GM12878 (cell line): ENCODE results near the gene RBMX.
"Not testable (repeated sequence)": the region's sequence is repeated elsewhere in the genome, so short reads cannot be mapped to it uniquely, and the experiment has no call there.

Source experiments
- BHLHE40 ChIP-seq, 2 experiments: fragments of 450-650 bp in 1 of 2; IDR thresholded peaks; 2 replicates each; pipeline ENCODE4 v1.6.1; 2011 to 2017; ENCODE audit warnings: low read depth in 2 of 2, borderline replicate concordance in 1 of 2, improper control_type of control experiment in 1 of 2, low read length in 1 of 2, mild to moderate bottlenecking in 1 of 2
- CEBPB ChIP-seq, 2 experiments: fragments of 150-350 bp in 1 of 2; IDR thresholded peaks; 2 replicates each; pipeline ENCODE4 v1.6.1; 2012 to 2014; ENCODE audit warnings: low read depth in 2 of 2, low read length in 2 of 2, borderline replicate concordance in 1 of 2, inconsistent platforms in 1 of 2
- CEBPZ ChIP-seq: fragments of 150-350 bp; IDR thresholded peaks from 2 replicates; pipeline ENCODE4 v1.6.1; 2016; ENCODE audit warnings: low read depth, low read length
- CHD1 ChIP-seq: IDR thresholded peaks from 2 replicates; pipeline ENCODE4 v1.6.1; 2012; ENCODE audit warnings: low read depth, low read length, improper control_type of control experiment
- CTCF ChIP-seq, 3 experiments: IDR thresholded peaks in 2 of 3; conservative IDR thresholded peaks in 1 of 3; 2 replicates each; pipeline ENCODE4 v1.5.1; 2011; ENCODE audit warnings: low read depth in 3 of 3, low read length in 3 of 3, mild to moderate bottlenecking in 3 of 3, control low read depth in 2 of 3, moderate library complexity in 2 of 3, inconsistent platforms in 1 of 3, mixed read lengths in 1 of 3; ENCODE audit not compliant: control insufficient read depth in 2 of 3, insufficient read depth in 1 of 3; ENCODE audit errors: extremely low read depth in 1 of 3
- EP300 ChIP-seq, 2 experiments: fragments of 150-350 bp in 1 of 2; IDR thresholded peaks; 2 replicates each; pipeline ENCODE4 v1.6.1; 2011 to 2012; ENCODE audit warnings: low read depth in 2 of 2, low read length in 2 of 2, borderline replicate concordance in 1 of 2, improper control_type of control experiment in 1 of 2, inconsistent platforms in 1 of 2; ENCODE audit not compliant: control insufficient read depth in 1 of 2
- IRF3 ChIP-seq: fragments of 450-650 bp; IDR thresholded peaks from 2 replicates; pipeline ENCODE4 v1.6.1; 2014; ENCODE audit warnings: mild to moderate bottlenecking
- JUND ChIP-seq: IDR thresholded peaks from 2 replicates; pipeline ENCODE4 v1.6.1; 2012; ENCODE audit warnings: low read depth, mild to moderate bottlenecking, low read length, improper control_type of control experiment, moderate library complexity
- NRF1 ChIP-seq: conservative IDR thresholded peaks from 2 replicates; pipeline ENCODE4 v1.6.1; 2011; ENCODE audit warnings: mild to moderate bottlenecking, low read depth, low read length, improper control_type of control experiment
- SPI1 ChIP-seq: IDR thresholded peaks from 2 replicates; pipeline ENCODE4 v1.6.1; 2011; ENCODE audit warnings: low read depth, mild to moderate bottlenecking, low read length, moderate library complexity, borderline replicate concordance; ENCODE audit not compliant: insufficient read depth
- TAF1 ChIP-seq: IDR thresholded peaks from 2 replicates; pipeline ENCODE4 v1.6.1; 2011; ENCODE audit warnings: mild to moderate bottlenecking, low read depth, low read length, borderline replicate concordance
- USF1 ChIP-seq: IDR thresholded peaks from 2 replicates; pipeline ENCODE4 v1.6.1; 2011; ENCODE audit warnings: borderline replicate concordance, low read depth, mild to moderate bottlenecking, moderate library complexity, mixed read lengths, low read length; ENCODE audit not compliant: insufficient read depth; ENCODE audit errors: extremely low read length
- YY1 ChIP-seq: IDR thresholded peaks from 2 replicates; pipeline ENCODE4 v1.6.1; 2011; ENCODE audit warnings: low read depth, mild to moderate bottlenecking, low read length

- not testable (repeated sequence) for TF ChIP-seq CTCF (IDR thresholded peaks at IDR 0.05 in 2 of 3, conservative IDR thresholded peaks at IDR 0.05 in 1 of 3; ENCODE audit: control insufficient read depth in 2 of 3, extremely low read depth in 1 of 3, insufficient read depth in 1 of 3, low read depth in 3 of 3, low read length in 3 of 3); YY1; CEBPB (IDR thresholded peaks at IDR 0.05; ENCODE audit: borderline replicate concordance in 1 of 2, low read depth in 2 of 2, low read length in 2 of 2); CEBPZ; IRF3; SPI1; TAF1; NRF1; EP300 (IDR thresholded peaks at IDR 0.05; ENCODE audit: borderline replicate concordance in 1 of 2, control insufficient read depth in 1 of 2, low read depth in 2 of 2, low read length in 2 of 2); USF1; CHD1; BHLHE40 (IDR thresholded peaks at IDR 0.05; ENCODE audit: borderline replicate concordance in 1 of 2, low read depth in 2 of 2, low read length in 1 of 2); JUND
These were observed 10.1 kb upstream of the RBMX start for GRCh38 chrX:136890596-136890995.
